HK-2 (cell line): Measurements from ENCODE around the gene TRAT1.
"Not testable (repeated sequence)": the region's sequence is repeated elsewhere in the genome, so short reads cannot be mapped to it uniquely, and the experiment has no call there.

Experiments
- DNase-seq: peaks from one replicate; pipeline ENCODE4 v3.0.0-alpha.2; 2018; ENCODE audit not compliant: unreplicated experiment

TRAT1 gene, protein sequence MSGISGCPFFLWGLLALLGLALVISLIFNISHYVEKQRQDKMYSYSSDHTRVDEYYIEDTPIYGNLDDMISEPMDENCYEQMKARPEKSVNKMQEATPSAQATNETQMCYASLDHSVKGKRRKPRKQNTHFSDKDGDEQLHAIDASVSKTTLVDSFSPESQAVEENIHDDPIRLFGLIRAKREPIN

DNA sequence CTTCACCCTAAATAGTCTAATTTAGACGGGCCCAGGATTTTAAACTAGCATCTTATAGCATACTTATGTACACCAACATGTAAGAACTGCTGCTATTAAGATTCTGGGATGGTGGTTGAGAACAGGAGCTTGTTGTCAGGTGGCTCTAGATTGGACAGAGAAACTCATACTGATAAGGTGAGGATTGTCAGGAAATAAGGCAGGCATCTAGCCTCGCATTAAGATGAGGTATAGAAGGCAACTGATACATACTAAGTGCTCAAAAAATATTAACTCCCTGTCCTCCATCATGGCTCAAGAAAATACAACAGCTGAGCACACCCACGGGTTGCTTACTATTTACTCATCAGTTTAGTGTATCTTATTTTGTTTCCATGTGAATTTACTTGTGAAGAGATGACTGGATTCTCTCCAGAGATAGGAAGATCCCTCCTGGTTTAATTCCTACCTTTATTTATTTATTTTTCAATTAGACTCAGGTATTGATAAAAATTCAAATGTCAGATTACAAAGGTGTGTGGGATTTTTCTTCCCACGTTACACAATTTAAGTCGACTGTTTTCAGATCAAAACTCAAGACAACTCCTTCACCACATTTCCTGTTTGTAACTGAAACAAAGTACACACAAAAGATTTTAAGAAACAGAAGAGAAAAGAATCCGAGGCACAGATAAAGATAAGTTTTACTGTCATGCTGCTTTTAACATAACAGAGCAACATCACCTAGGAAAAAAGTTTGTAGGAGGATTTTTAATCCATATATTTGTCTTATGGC, at the start of gene TRAT1:
TSS of gene TRAT1 (plus strand) at position 664 of the 775 bp plus-strand sequence. CDS start 142 bp downstream, outside the sequence.
- no peak for DNase-seq

DNA sequence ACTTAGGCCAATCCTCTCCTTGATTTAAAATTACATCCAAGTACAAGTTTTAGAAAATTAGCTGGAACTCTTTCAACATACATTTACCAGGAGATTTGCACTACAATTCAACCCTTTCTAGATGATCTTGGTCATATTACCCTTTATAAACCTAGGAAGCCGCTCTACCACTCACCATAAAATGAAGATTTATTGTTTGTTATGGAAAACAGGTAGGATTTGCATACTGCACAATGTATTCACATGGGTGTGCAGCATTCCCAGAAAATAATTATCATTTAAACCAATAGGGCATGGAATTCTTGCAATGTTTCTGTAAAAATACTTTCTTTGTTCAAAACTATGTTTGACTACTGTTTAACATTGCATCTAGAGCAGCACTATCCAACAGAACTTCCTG, 46.9 kb upstream of the TRAT1 start:
- DNase-seq, result no peak

DNA sequence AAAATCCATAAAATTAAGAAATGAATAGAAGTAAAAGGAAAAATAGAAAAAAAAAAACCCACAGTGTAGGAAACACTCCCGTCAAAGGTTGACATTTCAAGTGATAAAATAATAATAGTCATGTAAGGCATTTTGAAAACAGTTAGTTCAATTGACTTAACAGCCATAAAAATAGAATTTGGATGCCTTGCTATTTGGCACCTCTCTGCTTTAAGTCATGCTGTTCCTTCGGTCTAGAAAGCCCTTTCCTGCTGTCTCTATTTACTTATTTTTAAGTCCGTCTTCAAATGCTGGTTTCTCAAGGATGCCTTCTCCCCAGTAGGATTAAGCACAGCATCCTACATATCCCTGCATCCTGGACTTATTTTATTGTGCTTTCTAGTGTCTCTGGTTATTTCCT, 43.1 kb upstream of the TRAT1 start:
- no peak for DNase-seq

DNA sequence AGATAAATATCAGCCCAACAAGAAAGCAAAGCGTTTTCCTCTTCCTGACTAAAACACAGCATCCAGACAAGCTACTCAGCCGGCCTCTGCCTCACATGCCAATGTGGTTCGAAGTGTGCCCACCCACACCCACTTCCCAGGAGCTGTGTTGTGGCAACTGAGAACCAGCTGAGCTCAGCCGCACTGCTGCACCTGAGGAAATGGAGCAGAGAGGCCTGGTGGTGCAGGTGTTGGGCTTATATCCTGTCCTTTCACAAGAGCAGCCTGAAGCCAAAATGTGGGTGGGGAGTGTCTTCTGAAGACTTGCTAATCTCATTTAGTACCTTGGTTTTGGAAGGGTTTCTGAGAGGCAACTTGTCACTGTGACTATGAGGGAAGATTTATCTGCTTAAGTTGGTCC, 42.4 kb upstream of the TRAT1 start:
- no peak for DNase-seq

GRCh38 chr3:108791473-108791872, 31.1 kb upstream of the TRAT1 start:
- no peak for DNase-seq

DNA sequence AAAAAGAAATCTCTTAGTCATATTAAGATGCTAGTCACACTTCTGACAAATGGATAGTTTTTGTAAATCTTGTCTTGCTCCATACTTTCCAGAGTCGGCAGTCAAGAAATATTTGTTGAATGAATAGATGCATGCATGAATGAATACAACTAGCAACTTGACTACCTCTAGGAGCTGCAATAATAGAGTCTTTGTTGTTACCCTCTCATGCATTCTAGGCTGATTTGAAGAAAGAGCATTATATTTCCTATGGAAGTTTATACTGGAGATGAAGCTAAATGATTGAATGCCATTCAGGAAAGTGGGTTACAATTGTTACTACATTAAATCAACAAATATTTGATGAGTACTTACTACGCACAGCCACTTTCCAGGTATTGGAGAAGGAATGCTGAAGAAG, 18.1 kb upstream of the TRAT1 start:
- no peak for DNase-seq

DNA sequence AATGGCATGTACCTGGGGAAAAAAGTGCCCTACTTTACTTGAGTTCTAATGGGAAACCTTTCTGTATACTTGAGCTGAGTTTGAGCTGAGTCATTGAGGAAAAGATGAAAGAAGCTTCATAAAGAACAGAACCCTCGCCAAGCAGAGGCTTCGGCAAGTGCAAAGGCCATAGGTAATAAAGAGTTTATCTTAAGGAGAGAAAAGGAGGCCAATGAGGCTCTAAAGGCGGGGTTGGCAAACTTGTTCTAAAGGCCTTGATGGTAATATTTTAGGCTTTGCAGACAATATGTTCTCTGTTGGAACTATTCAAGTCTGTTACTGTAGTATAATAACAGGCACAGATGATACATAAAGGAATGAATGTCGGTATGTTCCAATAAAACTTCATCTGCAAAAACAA, 17.6 kb upstream of the TRAT1 start:
- DNase-seq, result no peak

DNA sequence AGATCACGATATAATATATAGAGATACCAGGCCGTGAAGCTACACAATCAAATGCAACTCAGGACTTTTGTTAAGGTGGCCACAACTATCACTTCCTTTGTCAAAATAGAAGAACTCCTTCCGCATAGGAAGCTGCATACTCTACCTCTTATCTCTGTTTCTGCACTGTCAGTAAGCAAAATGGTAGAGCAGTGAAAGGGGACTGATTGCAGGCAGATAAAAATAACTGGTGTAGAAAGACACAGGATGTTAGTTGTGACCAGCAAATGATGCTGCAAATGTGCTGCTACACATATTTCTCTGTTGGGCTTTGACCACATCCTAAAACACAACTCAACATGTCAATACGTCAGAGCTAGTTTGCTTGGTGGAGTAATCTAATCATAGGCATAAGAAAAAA, 16.3 kb upstream of the TRAT1 start:
- no peak for DNase-seq

DNA sequence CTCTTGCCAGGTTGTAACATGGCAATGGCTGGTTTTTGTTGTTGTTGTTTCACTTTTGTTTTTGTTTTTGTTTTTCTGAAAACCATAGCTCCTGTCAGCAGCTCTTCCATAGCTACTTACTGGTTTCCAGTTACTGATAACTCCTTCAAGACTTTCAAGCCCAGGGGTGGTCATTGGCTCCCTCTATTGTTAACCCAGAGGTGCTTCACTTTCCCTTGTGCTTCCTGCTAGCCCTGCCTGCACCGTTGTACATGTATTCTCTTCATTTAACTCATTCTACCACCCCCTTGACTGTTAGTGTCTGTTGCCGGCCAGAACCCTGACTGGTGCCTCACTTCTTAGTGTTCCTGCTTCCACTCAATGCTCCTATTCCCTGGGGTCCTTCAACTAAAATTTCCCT, 4.2 kb upstream of the TRAT1 start:
- DNase-seq, result peak; percentile 43

- no peak for DNase-seq
Observed at GRCh38 chr3:108820586-108820985, 2.0 kb upstream of the TRAT1 start.

DNA sequence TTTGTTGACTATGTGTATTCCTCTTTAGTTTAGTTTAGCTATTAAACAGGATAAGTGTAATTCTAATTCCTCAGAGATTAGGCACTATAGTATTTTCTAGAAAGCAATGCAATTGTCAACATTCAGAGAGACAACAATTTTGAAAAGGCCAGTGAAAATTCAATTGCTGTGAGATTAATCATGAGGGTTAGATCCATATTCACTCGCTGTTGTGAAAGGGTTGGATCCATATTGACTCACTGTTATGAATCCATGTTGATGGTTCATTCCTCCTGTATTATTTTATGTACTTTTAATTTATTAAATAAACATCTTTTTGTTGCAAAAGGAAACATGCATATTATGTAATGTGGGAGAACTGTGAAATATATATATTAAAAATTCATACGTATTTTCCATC, 641 bp downstream of the TRAT1 start:
- DNase-seq, result no peak

- DNase-seq, result not testable (repeated sequence)
Observed at GRCh38 chr3:108823803-108824202, 1.2 kb downstream of the TRAT1 start.

DNA sequence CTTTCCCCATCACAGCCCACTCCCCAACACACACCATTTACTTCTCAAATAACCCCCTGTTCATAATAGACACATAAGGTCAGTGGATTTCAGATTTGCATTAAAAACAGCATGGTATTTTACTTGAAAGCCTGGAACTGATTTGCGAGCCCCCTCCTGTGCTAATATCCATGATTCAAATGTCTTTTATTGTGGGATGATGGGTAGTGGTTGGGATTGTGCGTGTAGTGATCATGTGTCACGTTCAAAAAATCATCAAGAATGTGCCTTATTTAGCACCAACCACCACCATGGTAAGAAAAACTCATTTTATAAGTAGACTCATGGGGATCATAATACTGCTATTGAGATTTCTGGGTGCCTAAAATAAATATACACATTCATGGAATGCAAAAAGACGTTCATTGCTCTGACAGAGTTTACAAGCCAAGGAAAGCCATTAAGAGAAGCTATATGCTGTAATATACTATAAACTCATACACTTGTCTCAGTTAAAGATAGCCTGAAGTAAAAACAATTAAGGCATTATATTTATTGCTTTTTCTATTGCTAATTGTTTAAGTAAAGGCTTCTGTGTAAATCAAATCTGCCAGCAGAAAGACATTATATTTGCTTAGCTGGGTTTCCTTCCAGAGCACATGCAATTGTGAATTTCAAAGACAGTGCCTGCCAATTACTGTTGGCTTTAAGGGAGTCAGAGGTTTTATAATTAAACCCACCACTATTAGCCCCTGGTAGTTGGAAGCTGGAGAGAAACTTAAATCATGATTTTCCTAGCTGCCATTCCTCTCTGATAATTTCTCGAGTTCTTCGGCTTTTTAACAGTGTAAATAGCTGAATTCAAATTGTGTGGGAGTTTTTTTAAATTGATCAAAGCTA, 4.0 kb downstream of the TRAT1 start:
- no peak for DNase-seq

- DNase-seq, result no peak
Observed at GRCh38 chr3:108830381-108830780, 7.8 kb downstream of the TRAT1 start.

DNA sequence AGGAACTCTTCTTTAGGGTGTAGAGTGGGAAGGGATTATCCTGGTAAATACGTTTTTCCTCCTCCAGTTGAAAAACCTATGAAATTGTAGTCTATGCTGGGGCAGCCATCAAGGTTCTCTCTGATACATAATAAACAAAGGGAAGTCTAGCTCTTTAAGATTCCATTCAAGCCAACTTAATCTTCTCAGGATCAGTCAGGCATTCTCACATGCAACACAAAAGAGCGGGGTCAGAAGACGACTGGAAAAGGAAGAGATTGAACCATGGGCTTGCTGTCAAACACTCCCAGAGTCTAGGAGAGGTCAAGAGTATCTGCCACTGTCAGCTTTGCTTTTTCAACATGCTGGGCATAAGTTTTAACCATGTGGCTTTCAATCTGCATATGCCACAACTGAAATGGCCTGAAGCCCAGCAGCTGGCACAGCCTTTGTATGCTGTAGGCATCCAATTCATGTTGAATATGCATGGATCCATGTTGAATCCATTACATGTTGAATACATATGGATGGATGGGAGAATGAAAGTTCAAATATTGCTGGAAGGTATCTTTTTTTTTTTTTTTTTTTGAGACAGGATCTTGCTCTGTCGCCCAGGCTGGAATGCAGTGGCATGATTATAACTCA, 8.5 kb downstream of the TRAT1 start:
- DNase-seq, result no peak

DNA sequence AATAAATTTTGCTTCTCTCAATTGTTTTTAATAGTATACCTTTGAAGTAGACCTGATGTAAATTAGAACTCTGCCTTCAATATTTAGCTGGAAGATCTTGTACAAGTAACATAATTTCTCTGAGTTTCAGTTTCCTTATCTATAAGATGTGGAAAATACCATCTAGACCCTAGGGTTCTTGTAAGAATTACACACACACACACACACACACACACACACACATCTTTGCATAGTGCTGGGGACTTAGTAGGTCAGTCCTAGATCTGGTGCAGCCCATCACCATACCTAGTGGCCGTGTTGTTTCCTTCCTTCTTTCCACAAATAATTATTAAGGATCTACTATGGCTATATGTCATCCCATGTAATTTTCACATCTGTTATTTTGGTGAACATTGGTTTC, 11.0 kb downstream of the TRAT1 start:
- DNase-seq, result no peak

- no peak for DNase-seq
Observed at GRCh38 chr3:108834551-108834950, 12.0 kb downstream of the TRAT1 start.

DNA sequence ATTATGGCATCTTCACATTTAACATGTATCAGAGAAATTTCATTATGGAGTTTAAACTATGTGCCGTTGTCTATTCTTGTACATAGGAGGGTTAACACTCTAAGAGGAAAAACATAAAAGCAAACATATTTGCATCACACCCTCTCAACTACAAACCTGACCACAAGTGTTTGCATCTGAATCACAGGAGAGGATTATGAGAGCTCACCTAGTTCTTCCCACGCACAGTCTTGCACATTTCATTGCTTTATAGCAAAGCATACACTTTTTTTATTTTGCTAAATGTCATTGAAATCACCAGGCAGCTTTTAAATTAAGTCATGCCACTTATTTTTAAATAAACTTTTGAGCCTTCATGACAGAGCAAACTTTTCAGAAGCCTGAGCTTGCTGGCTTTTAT, 12.5 kb downstream of the TRAT1 start:
- no peak for DNase-seq

- no peak for DNase-seq
Observed at GRCh38 chr3:108838436-108838835, 15.8 kb downstream of the TRAT1 start.

DNA sequence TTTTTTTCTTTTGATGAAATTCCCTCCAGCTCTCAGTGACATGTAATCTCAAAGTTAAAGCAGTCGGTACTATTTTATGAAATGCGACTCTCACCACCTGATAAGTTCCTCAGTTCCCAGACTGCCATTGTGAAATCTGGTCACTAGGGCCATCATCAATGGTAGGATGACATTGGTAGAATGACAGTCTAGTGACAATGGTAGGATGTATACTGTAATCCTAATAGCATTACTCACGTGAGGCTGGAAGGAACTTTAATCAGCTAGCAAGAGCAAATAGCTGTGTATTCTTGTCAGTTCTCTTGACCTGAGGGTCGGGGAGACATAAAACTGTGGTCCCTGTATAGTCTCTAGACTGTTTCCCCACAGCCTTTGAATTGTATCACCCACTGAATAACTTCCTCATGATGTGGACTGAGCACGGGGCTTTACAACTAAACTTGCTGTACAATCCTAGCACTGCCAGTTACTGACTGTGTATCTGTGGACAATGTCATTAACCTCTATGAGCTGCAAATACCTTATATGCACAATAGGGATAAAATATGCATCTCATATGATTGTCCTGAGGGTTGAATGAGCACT, 23.2 kb downstream of the TRAT1 start:
- DNase-seq, result no peak

- no peak for DNase-seq
Observed at GRCh38 chr3:108847187-108847586, 24.6 kb downstream of the TRAT1 start.

- DNase-seq, result no peak
Observed at GRCh38 chr3:108849075-108849474, 26.5 kb downstream of the TRAT1 start.
